ENCODE results near the gene FAM118B. TPM values are rescaled to one million over a fixed set of nuclear protein-coding genes. Genes with fewer than 3 reads are reported as not detected.

FAM118B gene
- total and polyA plus RNA-seq, 8 donors, result 2.5 to 9.0 (median 3.7) TPM

DNA sequence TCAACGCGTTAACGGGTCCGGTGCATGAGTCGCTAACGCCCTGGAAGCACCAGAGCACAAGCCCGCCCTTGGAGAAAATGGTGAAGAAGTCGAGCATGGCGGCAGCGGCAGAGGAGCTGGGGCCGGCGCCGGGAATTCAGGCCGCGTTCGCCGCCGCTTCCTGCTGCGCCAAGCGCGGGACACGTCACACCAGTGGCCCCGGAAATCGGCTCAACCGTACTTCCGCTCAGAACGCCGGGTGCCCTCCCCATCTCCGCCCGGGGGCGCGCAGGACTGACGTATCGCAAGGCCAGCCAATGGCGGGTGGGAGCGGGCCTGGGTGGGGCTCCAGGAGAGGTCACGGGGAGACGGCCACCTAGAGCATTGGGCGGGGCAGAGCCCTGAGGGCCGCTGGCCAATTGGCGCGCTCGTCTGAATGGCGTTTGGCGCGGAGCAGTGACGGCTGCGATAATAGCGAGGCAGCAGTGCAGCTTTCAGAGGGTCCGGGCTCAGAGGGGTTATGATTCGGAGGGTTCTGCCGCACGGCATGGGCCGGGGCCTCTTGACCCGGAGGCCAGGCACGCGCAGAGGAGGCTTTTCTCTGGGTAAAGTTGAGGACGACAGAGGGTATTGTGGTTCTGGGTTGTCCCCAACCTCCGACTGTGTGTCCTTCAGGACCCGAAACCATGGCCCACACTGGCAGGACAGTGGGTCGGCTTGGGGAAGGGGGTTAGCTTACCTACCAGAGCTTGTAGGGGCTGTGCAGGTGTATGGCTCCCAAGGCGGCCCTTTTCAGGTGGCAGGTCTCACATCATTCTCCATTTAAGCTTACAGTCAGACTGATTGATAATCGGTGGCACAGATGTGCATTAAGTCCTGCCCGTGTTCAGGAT, 57.4 kb downstream of the FAM118B start, which contains the start of the genes FOXRED1 and SRPRA:
Gene FOXRED1, plus strand, starts transcription at position 447 of the 872 bp plus-strand sequence. Its CDS starts 53 bp downstream, at position 500.
Gene SRPRA, minus strand, starts transcription at position 188 of the 872 bp plus-strand sequence. Its CDS starts 91 bp downstream, at position 97.
- Histone ChIP-seq H3K4me3 (peak within 1 kb of the TSS; percentile 52 to 84 (median 76)), H3K27me3 (no peaks in the 10 kb centered on the region), H3K36me3 (peaks cover 9 to 33% (median 30%) of the 10 kb centered on the region in 3 donors), H3K4me1 (peaks cover 4 to 12% (median 10%) of the 10 kb centered on the region in 3 donors), H3K27ac (peak within 1 kb of the TSS; percentile 83 to 90 (median 88)), H3K9me3 (no peaks in the 10 kb centered on the region)
- TF ChIP-seq, protein P1, sequence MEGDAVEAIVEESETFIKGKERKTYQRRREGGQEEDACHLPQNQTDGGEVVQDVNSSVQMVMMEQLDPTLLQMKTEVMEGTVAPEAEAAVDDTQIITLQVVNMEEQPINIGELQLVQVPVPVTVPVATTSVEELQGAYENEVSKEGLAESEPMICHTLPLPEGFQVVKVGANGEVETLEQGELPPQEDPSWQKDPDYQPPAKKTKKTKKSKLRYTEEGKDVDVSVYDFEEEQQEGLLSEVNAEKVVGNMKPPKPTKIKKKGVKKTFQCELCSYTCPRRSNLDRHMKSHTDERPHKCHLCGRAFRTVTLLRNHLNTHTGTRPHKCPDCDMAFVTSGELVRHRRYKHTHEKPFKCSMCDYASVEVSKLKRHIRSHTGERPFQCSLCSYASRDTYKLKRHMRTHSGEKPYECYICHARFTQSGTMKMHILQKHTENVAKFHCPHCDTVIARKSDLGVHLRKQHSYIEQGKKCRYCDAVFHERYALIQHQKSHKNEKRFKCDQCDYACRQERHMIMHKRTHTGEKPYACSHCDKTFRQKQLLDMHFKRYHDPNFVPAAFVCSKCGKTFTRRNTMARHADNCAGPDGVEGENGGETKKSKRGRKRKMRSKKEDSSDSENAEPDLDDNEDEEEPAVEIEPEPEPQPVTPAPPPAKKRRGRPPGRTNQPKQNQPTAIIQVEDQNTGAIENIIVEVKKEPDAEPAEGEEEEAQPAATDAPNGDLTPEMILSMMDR (IDR thresholded peaks at IDR 0.05), result no peak
- DNase-seq, result peak; percentile 99 to 100 (median 100)
- peak; percentile 97 to 99 (median 98) for ATAC-seq
- WGBS, 2 donors, result 0% methylated on average over 57 to 64 of the region's 64 CpGs
- intact Hi-C loops (cut with DNase I), result no loop called here
- FAIRE-seq, result peak; percentile 91

DNA sequence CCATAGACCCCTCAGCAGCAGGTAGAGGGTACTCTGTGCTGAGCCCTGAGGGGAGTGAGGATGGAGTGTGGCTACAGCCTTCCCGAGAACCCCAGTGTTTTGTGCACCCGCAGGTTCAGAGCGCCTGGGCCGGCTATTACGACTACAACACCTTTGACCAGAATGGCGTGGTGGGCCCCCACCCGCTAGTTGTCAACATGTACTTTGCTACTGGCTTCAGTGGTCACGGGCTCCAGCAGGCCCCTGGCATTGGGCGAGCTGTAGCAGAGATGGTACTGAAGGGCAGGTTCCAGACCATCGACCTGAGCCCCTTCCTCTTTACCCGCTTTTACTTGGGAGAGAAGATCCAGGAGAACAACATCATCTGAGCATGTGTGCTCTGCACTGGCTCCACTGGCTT, 65.7 kb downstream of the FAM118B start:
- no peak for FAIRE-seq
- Histone ChIP-seq H3K27me3 (no peaks in the 10 kb centered on the region), H3K36me3 (no peaks in the 10 kb centered on the region), H3K27ac (no peak overlapping the region), H3K4me3 (no peak overlapping the region), H3K4me1 (peaks cover 0 to 6% (median 3%) of the 10 kb centered on the region in 3 donors), H3K9me3 (no peaks in the 10 kb centered on the region)
- intact Hi-C loops (cut with DNase I), result no loop called here
- WGBS, 2 donors, result 92 to 93% methylated on average over 11 of the region's 11 CpGs
- no peak for DNase-seq
- TF ChIP-seq, protein P1 (IDR thresholded peaks at IDR 0.05), result no peak
- no peak for ATAC-seq

DNA sequence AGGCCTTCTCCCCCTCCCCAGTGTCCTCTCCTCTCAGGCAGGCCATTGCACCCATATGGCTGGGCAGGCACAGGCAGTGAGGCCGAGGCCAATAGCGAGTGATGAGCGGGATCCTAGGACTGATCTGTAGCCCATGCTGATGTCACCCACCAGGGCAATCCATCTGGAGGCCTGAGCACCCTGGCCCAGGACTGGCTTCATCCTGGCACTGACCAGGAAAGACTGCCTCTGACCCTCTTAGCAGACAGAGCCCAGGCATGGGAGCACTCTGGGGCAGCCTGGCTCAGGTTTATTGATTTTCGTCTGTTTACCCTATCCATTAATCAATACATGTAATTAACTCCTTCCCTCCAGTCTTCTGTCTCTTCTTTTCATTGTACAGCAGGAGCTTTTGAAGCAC, 66.2 kb downstream of the FAM118B start:
- 44 to 61% methylated on average over 4 of the region's 4 CpGs for WGBS, 2 donors
- H3K27ac ChIP-seq, result no peak overlapping the region
- ATAC-seq, result no peak
- intact Hi-C loops (cut with DNase I), result no loop called here
- FAIRE-seq, result no peak
- TF ChIP-seq, protein P1 (IDR thresholded peaks at IDR 0.05), result no peak
- no peaks in the 10 kb centered on the region for H3K9me3 ChIP-seq
- no peak overlapping the region for H3K4me3 ChIP-seq
- no peaks in the 10 kb centered on the region for H3K36me3 ChIP-seq
- H3K4me1 ChIP-seq, result peaks cover 0 to 7% (median 3%) of the 10 kb centered on the region in 3 donors
- H3K27me3 ChIP-seq, result no peaks in the 10 kb centered on the region
- no peak for DNase-seq

DNA sequence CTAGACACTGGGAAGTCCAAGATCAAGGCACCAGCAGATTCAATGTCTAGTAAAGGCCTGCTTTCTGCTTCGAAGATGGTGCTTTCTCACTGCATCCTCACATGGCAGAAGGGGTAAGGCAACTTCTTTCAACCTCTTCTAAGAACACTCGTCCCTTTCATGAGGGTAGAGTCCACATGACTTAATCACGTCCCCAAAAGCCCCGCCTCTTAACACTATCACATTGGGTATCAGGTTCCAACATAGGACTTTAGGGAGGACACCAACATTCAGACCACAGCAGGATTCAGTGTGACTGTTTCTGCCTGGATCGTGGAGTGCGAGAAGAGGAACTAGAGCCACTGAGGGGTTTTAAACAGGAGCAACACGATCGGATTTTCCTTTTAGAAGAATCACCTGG, 67.6 kb downstream of the FAM118B start:
- Histone ChIP-seq H3K27me3 (no peaks in the 10 kb centered on the region), H3K4me3 (no peak overlapping the region), H3K27ac (no peak overlapping the region), H3K4me1 (peaks cover 0 to 9% (median 3%) of the 10 kb centered on the region in 3 donors), H3K36me3 (no peaks in the 10 kb centered on the region), H3K9me3 (no peaks in the 10 kb centered on the region)
- DNase-seq, result no peak
- TF ChIP-seq, protein P1 (IDR thresholded peaks at IDR 0.05), result no peak
- WGBS, 2 donors, result 72 to 81% methylated on average over 8 of the region's 8 CpGs
- FAIRE-seq, result no peak
- intact Hi-C loops (cut with DNase I), result no loop called here
- no peak for ATAC-seq
